ENCODE data around the gene AQP11. TPM values are rescaled to one million over a fixed set of nuclear protein-coding genes. Genes with fewer than 3 reads are reported as not detected.
"Not testable (repeated sequence)": the region's sequence is repeated elsewhere in the genome, so short reads cannot be mapped to it uniquely, and the experiment has no call there.

The AQP11 gene
- total and polyA plus RNA-seq, 2 experiments from 2014 or later, result 3.0 to 5.1 TPM

DNA sequence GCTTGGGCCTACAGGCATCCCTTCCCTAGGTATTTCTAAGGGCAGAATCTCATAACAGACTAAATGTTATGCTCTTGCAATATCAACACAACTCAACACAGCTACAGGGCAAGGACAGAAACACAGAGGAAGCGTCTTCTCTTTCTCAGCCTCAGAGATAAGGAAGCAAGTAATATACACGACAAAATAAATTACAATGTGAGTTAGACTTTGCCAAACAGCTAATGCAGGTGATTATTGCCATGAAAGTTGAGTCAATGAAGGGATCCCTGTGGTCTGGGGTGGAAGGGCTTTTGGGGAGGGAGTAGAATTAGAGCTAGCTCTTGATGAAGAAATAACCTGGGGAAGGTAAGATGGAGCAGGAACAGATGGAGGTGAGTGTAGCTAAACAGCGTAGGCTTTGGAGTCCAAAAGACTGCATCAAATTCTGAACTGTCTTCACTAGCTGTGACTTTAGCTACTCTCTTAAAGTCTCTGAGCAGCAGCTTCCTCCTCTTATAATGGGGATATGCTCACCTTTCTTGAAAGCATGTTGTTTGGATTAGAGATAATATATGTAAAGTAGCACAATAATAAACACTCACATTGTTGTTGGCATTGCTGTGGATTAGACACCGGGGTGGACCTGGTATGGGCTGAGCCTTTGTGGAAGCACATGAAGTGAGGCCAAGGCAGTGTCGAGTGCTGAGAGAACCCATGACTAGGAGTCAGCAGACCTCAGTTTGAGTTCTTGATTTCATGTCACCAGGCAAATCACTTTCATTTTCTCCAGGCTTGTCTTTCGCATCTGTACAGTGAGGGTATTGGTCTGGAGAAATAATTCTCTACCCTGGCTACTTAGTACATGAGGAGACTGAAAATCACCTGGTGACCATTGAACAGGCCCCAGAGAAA lies 41.0 kb upstream of the AQP11 start:
- no peak overlapping the region for H3K4me3 ChIP-seq
- H3K27me3 ChIP-seq, result no peaks in the 10 kb centered on the region
- no peak overlapping the region for H3K27ac ChIP-seq
- H3K9me3 ChIP-seq (ENCODE audit: low read depth), result no peaks in the 10 kb centered on the region
- H3K36me3 ChIP-seq, result no peaks in the 10 kb centered on the region
- H3K4me1 ChIP-seq (ENCODE audit: low read depth), result no peaks in the 10 kb centered on the region
- no peak for DNase-seq (ENCODE audit: low read depth in 1 of 2, low spot score in 1 of 2)
- no peak for TF ChIP-seq CTCF (IDR thresholded peaks at IDR 0.05; ENCODE audit: low read depth, low read length)

- H3K36me3 ChIP-seq; H3K9me3 ChIP-seq (ENCODE audit: low read depth); H3K4me3 ChIP-seq; H3K4me1 ChIP-seq (ENCODE audit: low read depth); DNase-seq (ENCODE audit: low read depth in 1 of 2, low spot score in 1 of 2); H3K27ac ChIP-seq; H3K27me3 ChIP-seq: not testable (repeated sequence)
Measured at GRCh38 chr11:77551426-77551825, 38.3 kb upstream of the AQP11 start.

GRCh38 chr11:77557553-77557952 lies 32.2 kb upstream of the AQP11 start:
- no peaks in the 10 kb centered on the region for H3K36me3 ChIP-seq
- TF ChIP-seq CTCF (IDR thresholded peaks at IDR 0.05; ENCODE audit: low read depth, low read length), result peak; percentile 6
- H3K4me1 ChIP-seq (ENCODE audit: low read depth), result no peaks in the 10 kb centered on the region
- no peaks in the 10 kb centered on the region for H3K9me3 ChIP-seq (ENCODE audit: low read depth)
- no peaks in the 10 kb centered on the region for H3K27me3 ChIP-seq
- H3K4me3 ChIP-seq, result no peak overlapping the region
- no peak overlapping the region for H3K27ac ChIP-seq
- DNase-seq (ENCODE audit: low read depth in 1 of 2, low spot score in 1 of 2), result peak; percentile 9 to 19

- no peaks in the 10 kb centered on the region for H3K27me3 ChIP-seq
- no peak overlapping the region for H3K27ac ChIP-seq
- DNase-seq (ENCODE audit: low read depth in 1 of 2, low spot score in 1 of 2), result peak in 1 of 2 donors; percentile 59
- no peaks in the 10 kb centered on the region for H3K9me3 ChIP-seq (ENCODE audit: low read depth)
- H3K4me3 ChIP-seq, result no peak overlapping the region
- no peaks in the 10 kb centered on the region for H3K4me1 ChIP-seq (ENCODE audit: low read depth)
- no peak for TF ChIP-seq CTCF (IDR thresholded peaks at IDR 0.05; ENCODE audit: low read depth, low read length)
- no peaks in the 10 kb centered on the region for H3K36me3 ChIP-seq
Measured at GRCh38 chr11:77558380-77558779, 31.4 kb upstream of the AQP11 start.

DNA sequence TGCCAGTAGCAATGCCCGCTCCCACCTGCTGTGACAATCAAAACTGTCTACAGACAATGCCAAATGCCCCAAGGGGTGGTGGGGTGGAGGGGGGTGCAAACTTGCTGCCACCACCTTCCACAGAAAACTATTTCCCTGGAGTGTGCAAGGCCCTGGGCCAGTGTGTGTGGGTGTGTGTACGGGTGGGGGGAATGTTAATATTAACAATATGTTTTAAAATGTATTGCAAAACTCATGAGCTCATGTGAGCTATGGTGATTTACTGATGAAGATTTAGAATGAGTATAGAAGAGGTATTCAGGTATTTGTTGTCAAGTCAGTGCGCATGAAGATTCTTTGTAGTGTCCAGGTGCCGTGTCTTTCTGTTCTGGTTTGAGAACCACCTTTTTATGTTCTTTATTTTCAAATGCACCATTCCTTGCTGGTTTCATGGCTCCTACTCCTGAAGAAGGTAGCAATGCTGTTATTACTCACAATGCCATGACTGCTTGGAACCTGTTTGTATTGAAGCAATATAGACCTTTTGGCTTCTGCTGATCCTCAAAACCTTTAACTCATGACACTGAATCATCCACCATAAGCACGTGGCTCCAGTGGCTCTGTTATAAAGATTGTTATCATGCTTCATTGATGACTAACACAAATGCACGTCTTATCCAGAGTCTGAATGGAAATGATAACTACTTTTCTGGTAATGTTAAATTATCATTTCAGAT lies 29.9 kb upstream of the AQP11 start:
- Histone ChIP-seq H3K27me3 (no peaks in the 10 kb centered on the region), H3K9me3 (ENCODE audit: low read depth) (no peaks in the 10 kb centered on the region), H3K4me3 (no peak overlapping the region), H3K27ac (no peak overlapping the region), H3K4me1 (ENCODE audit: low read depth) (no peaks in the 10 kb centered on the region), H3K36me3 (no peaks in the 10 kb centered on the region)
- DNase-seq (ENCODE audit: low read depth in 1 of 2, low spot score in 1 of 2), result peak in 1 of 2 donors; percentile 47
- no peak for TF ChIP-seq CTCF (IDR thresholded peaks at IDR 0.05; ENCODE audit: low read depth, low read length)

- Histone ChIP-seq H3K9me3 (ENCODE audit: low read depth) (no peaks in the 10 kb centered on the region), H3K4me1 (ENCODE audit: low read depth) (no peaks in the 10 kb centered on the region), H3K27ac (no peak overlapping the region), H3K27me3 (no peaks in the 10 kb centered on the region), H3K4me3 (no peak overlapping the region), H3K36me3 (no peaks in the 10 kb centered on the region)
- no peak for TF ChIP-seq CTCF (IDR thresholded peaks at IDR 0.05; ENCODE audit: low read depth, low read length)
- peak in 1 of 2 donors; percentile 19 for DNase-seq (ENCODE audit: low read depth in 1 of 2, low spot score in 1 of 2)
Measured at GRCh38 chr11:77560605-77561004, 29.1 kb upstream of the AQP11 start.

All from cardiac muscle cell (in vitro differentiated cells and primary cell).